Measurements from ENCODE around the gene LAMTOR2.

Gene LAMTOR2

DNA sequence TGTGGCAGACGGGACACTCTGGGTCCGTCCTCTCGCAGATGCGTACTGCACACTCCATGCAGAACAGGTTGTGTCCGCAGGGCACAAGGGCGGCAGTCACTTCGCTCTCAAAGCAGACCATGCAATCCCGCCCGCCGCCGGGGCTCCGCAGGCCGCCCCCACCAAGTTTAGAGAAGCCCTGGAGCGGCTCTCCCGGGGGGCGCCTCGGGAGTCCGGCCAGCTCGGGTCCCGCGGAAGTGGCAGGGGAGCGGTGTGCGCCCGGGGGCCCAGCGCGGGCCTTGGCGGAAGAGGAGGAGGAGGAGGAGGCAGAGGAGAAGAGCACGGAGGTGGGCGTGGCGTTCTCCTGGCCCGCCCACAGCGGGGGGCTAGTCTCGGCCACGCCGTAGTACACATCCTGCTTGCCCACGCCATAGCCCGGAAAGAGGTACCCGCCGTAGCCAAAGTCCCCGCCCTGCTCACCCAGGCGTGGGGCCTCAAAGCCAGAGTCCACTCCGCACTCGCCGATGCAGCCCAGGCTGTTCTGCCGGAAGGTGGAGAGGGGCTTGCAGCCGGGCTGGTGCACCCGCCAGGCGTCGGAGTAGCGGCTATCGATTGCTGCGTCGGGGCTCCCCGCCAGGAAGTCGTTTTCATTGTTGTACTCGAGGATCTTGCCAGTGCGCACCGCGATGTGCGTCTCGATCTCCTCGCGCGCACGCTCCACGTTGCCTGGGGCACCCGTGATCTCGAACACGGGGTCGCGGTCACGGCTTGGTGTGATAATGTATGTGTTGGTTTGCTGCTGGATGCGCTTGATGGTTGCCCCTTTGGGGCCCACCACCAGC is 22.2 kb downstream of the LAMTOR2 start:
- no peak for DNase-seq

DNA sequence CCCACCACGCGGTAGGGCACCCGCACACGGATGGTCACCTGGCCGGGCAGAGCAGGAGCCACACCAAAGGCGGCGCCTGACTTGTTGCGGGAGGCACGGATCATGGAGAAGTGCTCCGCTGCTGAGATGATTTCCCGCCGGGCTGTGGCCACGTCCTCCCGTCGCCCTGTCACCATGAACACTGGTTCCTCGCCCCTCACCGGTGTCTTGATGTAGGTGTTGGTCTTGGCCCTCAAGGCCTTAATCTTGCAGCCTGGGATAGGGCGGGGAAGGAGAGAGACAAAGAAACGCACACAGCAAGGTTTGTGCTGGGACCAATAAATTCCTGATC is 22.8 kb downstream of the LAMTOR2 start:
- no peak for DNase-seq

- no peak for DNase-seq
Observed at GRCh38 chr1:156078728-156079127, 24.1 kb downstream of the LAMTOR2 start.

DNA sequence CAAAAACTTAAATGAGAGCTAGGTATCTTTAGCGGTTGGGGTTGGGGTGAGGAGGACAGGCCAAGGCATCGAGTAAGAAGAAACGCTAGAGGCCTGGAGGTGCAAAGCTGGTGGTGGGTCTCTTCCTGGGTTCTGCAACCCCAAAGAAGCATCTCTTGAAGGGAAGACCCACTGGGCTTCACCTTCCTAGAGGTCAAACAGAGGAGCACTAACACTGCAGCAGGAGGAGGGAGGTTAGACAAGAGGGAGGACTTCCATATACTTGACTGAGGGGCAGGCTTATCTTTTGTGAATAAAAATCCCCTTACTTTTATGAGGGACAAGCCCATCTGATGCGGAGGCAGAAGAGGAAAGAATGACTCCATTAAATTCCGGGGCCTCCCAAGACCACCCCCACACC is 25.2 kb downstream of the LAMTOR2 start:
- DNase-seq = no peak

DNA sequence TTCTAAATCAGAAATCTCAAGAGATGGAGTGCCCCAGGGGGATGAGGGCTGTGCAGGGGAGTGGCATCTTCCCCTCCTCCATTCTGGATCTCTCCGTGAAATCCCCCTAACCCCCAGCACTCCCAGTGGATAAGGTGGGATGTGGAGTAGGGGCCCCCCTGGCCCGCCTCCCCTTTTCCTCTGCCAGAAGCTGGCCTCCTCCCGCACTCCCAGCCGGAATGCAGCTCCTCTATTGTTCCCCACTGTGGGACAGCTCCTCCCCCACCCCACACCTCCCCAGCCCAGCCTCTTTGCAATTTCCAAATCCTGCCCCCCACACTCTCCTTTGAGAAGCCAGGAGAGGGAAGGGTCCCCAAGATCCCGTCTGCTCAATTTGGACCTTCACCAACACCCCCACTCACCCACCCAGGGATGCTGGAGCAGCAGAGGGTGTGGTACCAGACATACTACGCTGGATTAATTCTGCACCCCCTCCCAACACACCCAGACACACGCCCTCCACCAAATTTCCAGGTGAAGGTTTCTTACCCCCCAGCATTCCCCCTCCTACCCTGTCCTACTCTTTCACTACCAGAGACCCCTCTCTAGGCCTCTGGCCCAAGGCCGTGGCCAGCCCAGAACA is 25.8 kb downstream of the LAMTOR2 start:
- DNase-seq = no peak

GRCh38 chr1:156080863-156081179 is 26.2 kb downstream of the LAMTOR2 start:
- no peak for DNase-seq

DNA sequence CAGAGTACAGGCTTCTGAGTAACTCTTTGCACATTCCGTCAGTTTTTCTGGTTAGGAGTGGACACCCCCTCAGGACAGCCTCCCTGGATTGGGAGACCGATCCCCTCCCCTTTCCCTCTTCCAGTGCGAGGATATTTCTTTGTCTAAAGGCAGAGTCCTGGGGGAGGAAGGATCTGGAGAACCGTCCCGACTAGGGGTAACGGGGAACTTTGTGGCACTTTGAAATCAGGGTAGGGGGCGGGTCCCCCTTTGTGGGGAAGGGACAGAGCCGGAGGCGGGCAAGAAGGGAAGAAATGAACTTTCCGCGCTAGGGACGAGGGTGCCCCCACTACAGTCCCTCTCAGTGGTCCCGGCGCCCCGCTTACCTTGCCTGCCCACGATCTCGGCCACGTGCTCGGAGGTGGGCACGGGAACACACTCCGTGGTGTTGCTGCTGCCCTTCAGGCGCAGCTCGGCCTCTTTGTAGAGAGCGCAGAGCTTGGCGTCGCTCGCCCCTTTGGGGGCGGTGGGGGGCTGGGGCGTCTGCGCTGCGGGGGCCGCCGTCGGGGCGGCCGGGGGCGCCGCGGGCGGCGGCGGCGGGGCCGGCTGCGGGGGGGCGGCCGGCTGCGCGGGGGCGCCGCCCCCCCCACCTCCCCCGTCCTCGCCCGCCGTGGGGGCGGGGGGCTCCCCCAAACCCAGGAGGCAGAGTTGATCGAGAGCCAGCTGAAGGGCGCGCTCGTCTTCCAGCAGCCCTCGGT is 26.8 kb downstream of the LAMTOR2 start:
- DNase-seq = no peak

DNA sequence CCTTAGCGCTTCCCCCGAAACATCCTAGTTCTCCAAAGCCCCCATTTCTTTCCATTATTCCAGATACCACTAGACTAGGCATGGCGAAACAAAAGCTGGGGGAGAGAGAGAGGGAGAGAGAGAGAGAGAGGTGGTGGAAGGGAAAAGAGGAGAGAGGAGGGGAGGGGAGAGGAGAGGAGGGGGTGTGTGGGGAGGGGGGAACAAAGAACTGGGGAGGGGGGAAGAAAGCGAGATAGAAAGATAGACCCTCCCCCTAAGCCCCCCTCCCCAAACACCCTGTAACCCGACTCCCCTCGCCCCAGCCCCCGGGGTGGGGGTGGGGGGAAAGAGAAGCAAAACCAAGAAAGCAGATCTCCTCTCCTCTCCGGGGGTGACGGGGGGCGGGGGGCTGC is 27.3 kb downstream of the LAMTOR2 start:
- DNase-seq = no peak

- peak; percentile 42 for DNase-seq
Observed at GRCh38 chr1:156082309-156083091, 27.9 kb downstream of the LAMTOR2 start, which contains the start of gene MEX3A. TSS of gene MEX3A (minus strand) at chr1:156082465. CDS start at chr1:156081998, 467 bp downstream.

GRCh38 chr1:156083800-156084790 is 29.5 kb downstream of the LAMTOR2 start:
- DNase-seq = no peak

DNA sequence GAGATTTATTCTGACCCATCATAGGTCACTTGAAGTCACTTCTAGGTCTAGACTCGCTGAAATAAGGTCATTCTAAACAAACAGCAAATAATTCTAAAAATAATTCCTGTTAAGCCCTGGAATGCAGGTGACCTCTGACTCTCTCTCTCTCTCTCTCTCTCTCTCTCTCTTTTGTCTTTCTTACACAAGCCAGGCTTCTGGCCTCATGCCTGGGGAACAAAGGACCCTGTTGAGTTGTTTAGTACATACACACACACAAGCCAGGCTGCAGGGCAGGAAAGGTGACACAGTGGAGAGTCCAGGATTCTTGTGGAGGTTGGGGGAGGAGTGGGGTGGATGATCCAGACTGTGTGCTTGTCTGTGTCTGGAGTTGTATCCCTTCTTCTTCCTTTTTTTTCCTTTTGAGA is 31.7 kb downstream of the LAMTOR2 start:
- DNase-seq = no peak

GRCh38 chr1:156089704-156090103 is 35.1 kb downstream of the LAMTOR2 start:
- DNase-seq = no peak

DNA sequence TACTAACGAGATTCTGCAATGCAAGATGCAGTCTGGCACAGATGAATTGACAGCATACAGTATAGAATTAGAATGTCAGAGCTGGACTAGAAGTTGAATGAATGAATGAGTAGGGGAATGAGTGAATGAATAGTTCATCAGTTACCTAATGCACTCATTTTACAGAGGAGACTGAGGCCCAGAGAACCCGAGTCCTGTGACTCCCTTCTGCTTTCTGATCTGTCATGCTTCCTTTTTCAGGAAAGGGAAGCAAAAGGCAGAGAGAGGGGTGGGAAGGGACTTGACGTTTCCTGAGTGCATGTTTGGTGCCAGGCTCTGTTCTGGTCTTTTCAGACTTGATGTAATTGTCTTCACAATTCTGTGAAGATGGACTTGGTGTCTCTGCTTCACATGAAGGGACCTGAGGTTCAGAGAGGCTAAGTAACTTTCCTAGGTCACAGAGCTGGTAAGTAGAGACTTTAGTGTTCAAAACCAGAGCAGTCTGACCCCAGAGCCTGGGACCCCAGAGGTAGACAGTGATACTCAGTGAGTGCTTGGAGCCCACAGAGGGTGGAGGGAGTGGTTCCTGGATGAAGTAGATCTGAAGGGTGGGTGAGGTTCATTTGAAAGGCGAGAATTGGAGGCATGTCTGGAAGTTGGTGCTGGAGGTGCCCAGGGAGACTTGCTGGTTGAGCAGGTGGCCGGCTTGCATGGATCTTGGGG is 35.7 kb downstream of the LAMTOR2 start:
- no peak for DNase-seq

- peak; percentile 84 for DNase-seq
Observed at GRCh38 chr1:156090840-156091188, 36.2 kb downstream of the LAMTOR2 start.

GRCh38 chr1:156091610-156092009 is 37.0 kb downstream of the LAMTOR2 start:
- DNase-seq = no peak

DNA sequence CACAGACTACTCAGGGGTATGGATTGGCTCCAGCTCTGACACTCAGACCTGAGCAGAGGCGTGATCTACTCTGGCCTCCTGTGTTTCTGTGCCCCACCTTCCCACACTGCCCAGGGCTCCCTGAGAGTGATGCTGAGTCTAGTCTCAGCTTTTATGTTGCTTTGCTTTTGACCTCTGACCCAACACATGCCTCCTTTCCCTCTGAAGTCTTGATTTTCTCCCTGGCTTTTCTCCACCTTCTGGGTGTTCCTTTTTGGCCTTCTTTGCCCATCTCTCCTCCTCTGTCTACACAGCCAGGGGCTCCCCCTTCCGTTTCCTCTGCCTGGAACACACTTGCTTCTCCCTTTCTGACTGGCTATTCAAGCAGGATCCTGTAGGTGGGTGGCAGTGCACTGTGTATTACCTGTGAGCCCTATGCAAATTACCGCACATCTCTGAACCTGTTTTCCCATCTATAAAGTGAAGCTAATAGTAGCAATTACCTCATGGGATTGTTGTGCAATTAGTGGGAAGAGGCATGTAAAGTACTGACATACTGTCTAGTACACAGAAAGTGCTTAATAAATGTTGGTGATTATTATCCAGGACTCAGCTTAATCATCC is 41.4 kb downstream of the LAMTOR2 start:
- DNase-seq = no peak

DNA sequence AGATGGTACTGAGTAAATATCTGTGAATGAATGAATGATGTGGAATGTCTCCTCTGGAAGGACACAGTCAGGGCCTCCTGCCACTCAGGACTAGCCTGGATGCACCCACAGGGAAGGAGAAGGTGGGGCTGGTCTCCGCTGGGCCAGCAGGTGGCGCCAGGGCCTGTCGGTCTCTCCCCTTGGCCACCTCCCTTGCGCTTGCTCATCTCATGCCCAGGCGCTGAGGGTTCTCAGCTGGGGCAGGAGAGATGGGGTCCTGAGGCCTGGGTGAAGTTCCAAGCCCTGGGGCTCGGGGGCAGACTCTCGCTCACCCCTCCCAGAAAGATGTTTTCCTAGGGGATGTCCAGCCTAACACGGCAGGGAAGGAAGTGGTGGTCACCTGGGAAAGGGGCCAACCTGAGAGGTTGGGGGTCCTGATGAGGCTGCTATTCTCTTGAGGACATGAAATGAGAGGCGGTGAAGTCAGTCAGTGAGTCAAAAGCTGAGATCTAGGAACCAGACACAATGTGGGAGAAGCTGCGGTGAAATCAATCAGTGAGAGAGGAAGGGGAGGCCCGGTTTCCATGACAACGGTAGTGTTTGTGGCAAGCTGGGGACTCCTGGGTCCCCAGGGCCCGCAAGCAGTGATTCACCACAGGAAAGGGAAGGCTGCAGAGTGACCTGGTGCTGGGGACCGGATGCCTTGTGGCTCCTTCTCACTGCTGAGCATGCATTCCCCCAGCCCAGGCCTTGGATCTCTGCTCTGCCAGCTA is 42.2 kb downstream of the LAMTOR2 start:
- peak; percentile 93 for DNase-seq

DNA sequence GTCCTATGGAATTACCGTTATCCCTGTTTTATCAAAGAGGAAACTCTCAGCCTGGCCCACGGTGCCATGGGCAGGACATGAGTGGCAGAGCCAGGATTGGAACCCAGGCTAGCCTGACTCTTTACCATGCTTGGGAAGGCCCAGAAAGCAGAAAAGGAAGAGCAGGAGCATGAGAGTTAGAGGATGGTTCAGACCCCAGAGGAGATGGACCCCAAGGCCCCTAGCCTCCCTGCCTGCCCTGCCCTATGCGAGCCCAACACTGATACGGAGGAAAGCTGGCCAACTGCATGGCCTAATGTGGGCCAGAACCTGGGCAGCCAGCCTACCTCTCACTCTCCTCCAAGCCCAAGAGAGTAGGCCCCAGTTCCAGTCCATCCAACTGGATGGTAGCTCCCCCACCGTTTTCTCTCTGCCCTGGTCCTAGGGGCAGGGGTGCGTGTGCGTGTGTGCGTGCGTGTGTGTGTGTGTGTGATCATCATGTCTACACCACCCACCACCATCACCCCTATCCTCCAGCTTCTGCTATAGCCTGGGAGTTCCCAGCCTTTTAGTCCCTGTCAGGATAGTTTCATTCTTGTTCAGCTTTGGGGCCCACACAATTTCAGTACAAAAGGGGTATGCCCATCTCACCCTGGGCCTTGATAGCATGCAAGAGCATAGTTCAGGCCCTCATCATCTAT is 43.1 kb downstream of the LAMTOR2 start:
- peak; percentile 69 for DNase-seq

GRCh38 chr1:156098784-156099183 is 44.2 kb downstream of the LAMTOR2 start:
- no peak for DNase-seq

DNA sequence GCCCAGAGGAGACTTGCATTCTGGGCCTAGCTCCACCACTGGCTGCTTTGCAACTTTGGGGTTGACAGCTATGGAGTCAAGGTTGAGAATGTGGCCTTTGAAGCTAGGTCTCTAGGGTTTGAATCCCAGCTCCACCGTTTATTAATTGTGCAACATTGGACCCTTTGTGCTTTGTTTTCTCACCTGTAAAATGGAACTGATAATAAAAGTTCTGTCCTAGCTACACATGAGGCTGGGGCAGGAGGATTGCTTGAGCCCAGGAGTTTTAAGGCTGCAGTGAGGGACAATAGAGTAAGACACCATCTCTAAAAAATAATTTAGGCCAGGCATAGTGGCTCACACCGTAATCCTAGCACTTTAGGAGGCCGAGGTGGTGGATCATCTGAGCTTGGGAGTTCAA is 44.7 kb downstream of the LAMTOR2 start:
- DNase-seq = no peak

Data from stimulated activated naive CD4-positive, alpha-beta T cell treated with Interleukin-2 at 50 U/mL for 16 hours (primary cell).